Right lobe of liver (tissue), 4 donors: ENCODE measurements around the gene EPB41L4B.

Experiments
- CTCF ChIP-seq, 4 donors: fragments of 200-600 bp in 3 of 4; fragments of 450-650 bp in 1 of 4; IDR thresholded peaks; one replicate each; pipeline versions ENCODE4 v1.5.1 to v1.8.0; 2016 to 2022; ENCODE audit warnings: antibody characterized with exemption in 4 of 4, mild to moderate bottlenecking in 2 of 4
- POLR2A ChIP-seq: fragments of 450-650 bp; IDR thresholded peaks from one replicate; pipeline ENCODE4 v1.6.1; 2017; ENCODE audit warnings: antibody characterized with exemption, mild to moderate bottlenecking
- donor health status: DM: no; HTN: no; CAD: no.
- donor health status: DM: no; HTN: no; CAD: no.
- donor health status: DM: no; HTN: yes; CAD: no.

DNA sequence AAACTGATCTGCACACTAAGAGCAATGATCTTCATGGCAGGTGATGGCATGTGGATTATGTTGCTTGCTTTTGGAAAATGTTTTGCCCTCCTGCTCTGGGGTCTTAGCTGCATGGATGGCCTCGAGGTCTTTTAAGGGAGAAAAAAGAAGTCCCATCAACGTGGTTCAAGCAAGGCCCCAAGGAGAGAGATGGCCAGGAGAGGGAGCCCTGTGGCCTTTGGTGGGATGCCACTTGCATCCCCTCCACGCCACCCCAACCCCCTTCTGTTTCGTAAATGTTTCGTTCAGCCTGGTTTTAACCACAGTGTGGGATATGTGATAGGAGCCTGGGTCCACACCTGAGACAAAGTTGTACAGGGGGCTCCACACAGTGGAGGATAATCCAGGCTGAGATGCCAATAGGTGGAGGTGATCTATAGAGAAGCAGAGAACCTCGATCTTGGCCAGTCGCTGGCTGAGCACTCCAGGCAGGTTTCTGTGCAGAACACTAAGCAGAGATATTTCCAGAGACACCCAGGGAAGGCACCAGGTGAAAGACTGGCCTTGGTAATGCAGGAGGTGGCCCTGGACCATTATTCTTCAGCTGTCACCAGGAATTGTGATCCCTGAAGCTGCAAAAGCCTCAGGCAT is 128.0 kb downstream of the EPB41L4B start:
- TF ChIP-seq CTCF (IDR thresholded peaks at IDR 0.05) (peak; percentile 57 to 74 (median 66)), POLR2A (no peak)
